GM18511 (cell line): ENCODE measurements around the gene TOP3A.
"Not testable (repeated sequence)": the region's sequence is repeated elsewhere in the genome, so short reads cannot be mapped to it uniquely, and the experiment has no call there.

Experiments
- ATAC-seq: cut with Tn5 transposase; IDR thresholded peaks from one replicate; pipeline ENCODE4 v1.9.1; 2021; ENCODE audit warnings: mild to moderate bottlenecking, moderate library complexity; ENCODE audit not compliant: unreplicated experiment

The TOP3A gene

DNA sequence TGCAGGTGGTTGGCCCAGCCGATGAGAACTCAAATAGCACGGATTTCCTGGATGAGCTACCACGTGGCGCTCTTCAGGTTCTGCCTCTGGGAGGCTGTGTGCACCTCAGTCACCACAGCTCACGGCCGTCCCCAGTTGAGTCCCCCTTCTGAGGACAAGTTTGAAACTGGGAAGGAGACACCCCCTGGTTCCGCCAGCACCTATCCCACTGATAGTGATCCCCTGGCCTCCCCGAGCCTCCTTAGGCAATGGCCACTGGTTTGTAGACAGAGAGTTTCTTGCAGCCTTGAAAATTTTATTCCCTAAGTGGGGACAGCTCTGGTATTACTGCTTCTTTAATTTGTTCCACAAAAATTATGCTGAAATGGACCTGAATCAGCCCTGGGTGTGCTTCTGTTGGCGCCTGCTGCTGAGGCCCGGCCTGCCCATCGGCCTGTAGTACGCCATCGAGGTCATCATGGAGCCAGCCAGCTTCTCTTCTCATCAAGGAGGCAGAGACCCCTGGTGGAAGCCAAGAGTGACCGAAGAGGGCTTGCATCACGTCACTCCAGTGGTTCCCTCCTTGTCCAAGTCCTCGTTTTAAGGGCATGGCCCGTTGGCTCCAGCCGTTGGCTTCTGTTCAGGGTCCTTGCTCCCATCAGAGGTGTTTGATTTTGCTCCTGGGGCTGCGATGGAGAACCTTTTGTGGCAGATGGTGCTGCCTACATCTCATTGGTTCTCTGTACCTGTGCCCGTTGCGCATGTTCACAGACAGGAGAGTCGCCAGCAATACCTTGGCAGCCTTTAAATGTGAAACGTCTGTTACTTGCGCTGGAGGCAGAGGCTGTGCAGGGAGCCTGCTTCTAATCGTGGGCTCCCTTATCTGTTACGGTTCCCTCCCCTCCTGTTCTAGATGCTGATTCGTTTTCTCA is 9.6 kb upstream of the TOP3A start:
- ATAC-seq: no peak

DNA sequence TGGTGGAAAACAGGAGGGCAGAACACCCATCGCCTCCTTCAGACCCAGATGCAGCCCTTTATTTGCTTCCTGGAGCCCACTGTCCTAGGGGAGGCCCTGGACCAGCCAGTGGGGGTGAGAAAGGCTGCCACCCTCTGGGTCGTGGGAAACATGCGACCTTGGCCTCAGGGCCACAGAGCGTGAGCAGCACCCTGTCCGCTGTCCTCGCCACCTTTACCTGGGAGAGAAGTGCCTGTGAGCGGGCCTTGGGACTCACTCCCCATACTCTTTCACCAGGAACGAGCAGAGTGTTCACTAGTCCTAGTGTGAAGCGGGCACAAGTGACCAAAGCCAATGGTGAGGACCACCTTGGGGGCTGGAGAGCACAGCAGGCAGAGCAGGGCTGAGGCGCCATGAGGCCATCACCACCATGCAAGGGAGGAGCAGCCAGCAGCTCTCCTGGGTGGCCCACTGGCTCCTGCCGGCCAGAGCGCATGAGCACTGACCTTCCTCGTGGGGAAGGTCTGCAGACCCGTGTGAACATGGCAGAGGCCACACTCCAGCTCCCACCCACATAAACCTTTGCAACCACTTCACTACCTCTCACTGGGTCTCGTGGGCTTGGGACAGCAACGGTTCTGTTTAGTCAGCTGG is 8.8 kb upstream of the TOP3A start:
- ATAC-seq: no peak

DNA sequence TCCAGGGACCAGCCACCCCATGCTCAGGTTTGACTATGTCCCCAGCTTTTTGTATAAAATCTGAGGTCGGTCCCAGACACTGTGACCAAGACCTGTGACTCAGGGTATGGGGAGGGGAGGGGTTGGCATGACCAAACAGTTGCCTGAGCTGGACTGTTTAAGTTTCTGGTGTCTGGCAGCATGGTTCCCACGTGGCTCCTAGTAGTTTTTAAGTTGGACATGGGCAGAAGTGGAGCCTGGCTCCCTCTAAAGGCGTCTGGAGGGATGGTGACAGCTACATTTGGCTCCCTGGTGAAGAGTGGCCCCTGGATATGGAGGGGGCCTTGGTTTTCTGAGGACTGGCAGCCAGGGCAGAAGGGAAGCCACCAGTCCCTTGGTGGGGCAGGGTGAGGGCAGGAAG is 8.2 kb upstream of the TOP3A start:
- no peak for ATAC-seq

DNA sequence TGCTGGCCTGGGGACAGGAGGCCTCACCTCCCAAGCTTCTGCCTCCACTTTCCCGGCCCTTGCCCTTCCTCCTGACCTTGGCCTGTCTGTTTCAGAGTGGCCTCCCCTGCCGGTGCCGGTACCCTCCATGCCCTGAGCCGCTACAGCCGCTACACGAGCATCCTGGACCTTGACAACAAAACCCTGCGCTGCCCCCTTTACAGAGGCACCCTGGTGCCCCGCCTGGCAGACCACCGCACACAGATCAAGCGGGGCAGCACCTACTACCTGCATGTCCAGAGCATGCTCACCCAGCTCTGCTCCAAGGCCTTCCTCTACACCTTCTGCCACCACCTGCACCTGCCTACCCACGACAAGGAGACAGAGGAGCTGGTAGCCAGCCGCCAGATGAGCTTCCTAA is 7.7 kb upstream of the TOP3A start:
- ATAC-seq: no peak

DNA sequence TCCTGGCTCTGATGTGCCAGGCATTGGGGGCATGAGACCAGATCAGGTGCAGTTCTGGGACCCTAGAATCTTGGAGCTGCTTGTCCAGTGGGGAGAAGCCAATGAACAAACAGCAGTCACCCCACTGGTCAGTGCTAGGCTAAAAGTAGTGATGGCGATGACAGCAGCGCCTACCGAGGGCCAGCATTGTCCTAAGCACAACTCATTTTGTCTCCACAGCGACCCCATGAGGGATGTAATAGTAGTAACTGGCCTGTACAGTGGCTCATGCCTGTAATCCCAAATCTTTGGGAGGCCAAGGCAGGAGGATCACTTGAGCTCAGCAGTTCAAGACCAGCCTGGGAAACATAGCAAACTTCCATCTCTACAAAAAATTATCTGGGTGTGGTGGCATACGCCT is 6.5 kb upstream of the TOP3A start:
- no peak for ATAC-seq

DNA sequence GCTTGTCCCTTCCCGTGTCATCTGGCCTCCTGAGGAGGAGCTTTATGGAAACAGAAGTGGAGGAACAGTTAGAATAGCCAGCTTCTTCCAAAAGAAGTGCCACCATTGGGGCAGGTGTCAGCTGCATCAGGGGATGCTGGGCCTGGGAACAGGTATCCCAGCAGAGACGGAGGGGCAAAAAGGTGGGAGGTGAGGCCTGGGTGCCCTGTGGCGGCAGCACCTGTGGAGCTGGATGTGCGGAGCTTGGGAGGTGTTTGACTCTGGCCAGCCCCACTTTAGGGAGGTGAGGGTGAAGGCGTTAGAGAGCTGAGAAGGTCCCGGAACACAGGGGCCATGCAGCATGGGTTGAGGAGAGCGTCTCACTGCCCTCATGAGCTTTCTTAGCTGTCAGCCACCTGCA is 5.5 kb upstream of the TOP3A start:
- ATAC-seq: no peak

DNA sequence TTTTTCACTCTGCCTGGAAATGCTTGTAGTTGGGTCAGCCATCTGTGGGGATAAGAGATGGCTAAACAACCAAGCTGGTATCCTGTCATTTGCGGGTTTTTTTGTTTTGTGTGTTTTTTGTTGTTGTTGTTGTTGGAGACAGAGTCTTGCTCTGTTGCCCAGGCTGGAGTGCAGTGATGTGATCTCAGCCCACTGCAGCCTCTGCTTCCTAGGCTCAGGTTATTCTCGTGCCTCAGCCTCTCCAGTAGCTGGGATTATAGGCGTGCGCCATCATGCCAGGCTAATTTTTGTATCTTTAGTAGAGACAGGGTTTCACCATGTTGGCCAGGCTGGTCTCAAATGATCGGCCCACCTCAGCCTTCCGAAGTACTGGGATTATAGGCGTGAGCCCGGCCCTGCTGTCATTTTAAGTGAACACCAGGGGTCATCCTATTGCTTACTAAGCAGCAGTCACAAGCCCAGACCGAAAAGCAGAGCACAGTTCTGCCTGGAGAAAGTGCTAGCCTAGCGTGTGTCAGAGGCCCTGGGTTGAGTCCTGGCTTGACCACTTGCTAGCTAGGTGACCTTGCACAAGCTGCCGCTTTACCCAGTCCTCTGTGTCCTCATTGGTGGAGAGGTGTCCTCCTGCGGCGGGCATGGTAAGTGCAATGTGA is 4.9 kb upstream of the TOP3A start:
- no peak for ATAC-seq

DNA sequence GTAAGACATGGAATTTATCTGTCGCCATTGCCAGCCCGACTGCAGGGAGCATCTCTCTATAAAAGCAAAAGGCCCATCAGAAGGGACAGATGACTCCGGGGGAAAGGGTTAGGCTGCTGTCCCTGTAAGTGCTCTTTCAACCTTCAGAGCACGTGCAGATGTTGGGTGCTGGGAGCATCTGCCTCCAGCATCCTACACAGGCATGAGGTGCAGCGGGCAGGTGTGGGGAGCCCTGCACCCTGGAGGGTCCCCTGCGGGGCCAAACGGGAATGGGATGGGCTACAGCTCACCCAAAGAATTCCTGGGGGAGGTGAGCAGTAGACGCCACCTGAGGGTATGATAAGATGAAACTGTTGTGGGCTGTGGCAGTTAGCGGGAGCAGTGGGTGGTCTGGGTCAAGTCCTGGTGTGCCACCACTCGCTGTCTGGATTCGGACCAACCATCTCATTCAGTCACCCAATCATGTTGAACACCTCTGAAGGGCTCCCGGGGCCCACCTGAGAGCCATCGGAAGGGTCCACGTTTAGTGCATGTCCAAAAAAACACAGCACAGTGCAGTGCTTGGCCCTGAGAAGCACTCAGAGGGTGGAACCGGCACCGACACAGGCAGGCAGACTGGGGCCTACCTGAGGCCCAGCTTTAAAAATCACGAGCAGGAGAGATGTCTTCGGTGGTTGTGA is 4.1 kb upstream of the TOP3A start:
- no peak for ATAC-seq

DNA sequence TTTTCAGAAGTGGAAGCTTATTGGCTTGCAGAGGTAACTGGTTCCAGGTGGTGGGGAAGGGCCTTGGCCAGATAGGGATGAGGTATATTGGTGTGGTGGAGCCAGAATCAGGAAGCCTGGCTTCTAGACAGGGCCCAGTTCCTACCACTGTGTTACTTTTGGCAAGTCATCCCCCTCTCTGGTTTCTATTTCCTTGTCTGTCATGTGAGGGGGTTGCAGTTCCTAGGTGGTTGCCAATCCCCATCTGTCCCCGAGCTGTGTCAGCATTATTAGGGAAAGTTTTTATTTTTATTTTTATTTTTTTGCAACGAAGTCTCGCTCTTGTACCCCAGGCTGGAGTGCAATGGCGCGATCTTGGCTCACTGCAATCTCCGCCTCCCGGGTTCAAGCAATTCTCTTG is 3.3 kb upstream of the TOP3A start:
- no peak for ATAC-seq

DNA sequence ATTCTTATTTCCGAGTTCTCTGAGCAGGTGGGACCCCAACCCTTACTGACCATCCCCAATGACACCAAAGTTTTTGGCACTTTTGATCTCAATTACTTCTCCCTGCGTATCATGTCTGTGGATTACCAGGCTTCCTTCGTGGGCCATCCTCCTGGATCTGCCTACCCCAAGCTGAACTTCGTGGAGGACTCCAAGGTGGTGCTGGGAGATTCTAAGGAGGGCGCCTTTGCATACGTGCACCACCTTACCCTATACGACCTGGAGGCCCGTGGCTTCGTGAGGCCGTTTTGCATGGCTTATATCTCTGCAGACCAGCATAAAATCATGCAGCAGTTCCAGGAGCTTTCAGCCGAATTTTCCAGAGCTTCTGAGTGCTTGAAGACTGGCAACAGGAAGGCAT is 1.2 kb upstream of the TOP3A start:
- no peak for ATAC-seq

DNA sequence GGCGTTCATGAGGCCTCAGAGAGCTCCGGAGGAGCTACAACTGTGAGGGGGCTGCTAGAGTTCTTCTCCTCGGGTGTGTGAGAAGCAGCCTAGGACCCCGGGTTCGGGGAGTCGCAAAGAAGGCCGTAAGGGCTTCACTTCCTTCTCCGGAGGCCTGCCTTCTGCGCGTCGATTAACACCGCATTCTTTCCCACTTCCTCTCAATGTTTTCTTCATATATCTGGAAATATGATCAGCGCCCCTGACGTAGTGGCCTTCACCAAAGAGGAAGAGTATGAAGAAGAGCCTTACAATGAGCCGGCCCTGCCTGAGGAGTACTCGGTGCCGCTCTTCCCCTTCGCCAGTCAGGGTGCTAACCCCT is 748 bp upstream of the TOP3A start:
- ATAC-seq: no peak

DNA sequence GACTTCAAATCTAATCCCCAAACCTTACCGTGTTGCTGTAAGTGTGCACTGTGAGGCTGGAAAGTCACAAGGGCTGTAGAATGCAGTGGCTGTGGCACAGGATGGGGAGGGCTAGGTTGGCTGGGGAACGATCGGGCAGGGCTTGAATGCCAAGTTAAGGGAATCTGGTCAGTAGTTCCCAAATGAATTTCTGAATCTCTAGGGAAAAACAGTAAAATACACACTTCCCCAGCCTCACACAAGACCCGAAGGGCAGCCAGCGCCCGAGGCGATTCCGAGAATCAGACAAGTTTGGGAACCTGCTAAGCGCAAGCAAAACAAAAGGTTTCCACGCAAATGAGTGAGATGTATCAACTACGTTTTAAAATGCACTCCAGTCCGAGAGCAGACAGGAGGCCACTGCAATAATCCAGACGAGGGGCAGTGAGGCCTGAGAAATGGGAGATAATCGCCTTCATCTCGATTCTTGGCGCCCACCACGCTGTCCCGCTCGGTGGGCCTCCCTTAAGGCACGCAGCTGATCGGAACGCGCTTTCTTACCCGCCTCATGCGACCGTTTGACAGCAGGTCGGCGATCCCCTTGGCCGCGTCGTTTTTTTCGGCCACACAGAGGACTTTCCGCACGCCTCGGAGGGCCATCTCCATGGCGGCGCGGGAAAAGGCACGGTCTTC is 599 bp downstream of the TOP3A start:
- ATAC-seq: no peak

DNA sequence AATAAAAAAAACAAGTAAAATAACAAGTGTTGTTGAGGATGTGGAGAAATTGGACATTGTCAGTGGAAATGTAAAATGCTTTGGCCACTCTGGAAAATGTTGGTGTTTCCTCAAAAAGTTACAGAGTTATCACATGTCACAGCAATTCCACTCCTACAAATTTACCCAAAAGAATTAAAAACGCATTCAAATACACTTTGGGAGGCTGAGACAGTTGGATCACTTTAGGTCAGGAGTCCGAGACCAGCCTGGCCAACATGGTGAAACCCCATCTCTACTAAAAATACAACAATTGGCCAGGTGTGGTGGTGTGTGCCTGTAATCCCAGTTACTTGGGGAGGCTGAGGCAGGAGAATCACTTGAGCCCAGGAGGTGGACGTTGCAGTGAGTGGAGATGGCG is 5.6 kb downstream of the TOP3A start:
- no peak for ATAC-seq

DNA sequence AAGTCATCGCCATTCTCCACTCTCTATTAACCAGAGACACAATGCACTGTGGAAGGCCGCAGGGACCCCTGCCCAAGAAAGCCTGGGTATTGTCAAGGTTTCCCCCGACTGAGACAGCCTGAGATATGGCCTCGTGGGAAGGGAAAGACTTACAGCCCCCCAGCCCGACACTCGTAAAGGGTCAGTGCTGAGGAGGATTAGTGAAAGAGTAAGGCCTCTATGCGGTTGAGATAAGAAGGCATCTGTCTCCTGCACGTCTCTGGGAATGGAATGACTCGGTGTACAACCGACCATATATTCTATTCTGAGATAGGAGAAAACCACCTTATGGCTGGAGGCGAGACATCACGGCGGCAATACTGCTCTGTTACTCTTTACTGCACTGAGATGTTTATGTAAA is 11.6 kb downstream of the TOP3A start:
- ATAC-seq: not testable (repeated sequence)

DNA sequence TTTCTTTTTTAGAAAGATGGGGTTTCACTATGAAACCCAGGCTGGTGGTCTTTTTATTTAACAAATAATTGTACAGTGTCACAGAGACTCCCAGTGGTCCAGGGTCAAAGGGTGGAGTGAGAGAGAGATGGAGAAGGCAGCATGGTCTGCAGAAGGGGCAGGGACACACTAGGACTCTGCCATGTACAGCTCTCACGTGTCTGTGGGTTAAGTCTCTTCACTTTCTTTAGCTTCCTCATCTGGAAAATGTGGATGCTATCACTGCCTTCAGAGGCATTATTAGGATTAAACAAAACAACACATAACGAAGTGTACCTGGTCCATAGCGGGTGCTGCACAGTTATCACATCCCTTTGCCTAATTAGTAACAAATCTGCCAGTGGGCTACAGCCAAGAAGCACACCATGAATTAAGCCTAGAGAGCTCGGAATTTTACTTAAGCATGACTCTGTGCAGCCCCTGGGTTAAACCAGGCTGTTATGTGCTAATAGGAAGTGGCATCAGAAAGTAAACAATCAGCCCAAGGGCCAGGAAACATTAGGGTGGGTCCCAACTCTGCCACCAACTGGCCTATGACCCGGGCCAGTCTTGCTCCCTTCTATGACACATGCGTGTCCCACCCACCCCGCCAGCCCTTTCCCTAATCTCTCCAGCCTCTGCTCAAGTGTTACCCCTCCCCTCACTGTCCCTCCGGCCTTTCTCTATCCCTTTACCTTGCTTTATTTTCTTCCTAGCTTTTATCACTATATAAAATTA is 13.9 kb downstream of the TOP3A start:
- no peak for ATAC-seq

DNA sequence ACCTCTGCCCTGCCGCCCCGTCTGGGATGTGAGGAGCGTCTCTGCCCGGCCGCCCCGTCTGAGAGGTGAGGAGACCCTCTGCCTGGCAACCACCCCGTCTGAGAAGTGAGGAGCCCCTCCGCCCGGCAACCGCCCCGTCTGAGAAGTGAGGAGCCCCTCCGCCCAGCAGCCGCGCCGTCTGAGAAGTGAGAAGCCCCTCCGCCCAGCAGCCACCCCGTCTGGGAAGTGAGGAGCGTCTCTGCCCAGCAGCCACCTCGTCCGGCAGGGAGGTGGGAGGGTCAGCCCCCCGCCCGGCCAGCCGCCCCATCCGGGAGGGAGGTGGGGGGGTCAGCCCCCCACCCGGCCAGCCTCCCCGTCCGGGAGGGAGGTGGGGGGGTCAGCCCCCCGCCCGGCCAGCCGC is 16.7 kb downstream of the TOP3A start:
- not testable (repeated sequence) for ATAC-seq

DNA sequence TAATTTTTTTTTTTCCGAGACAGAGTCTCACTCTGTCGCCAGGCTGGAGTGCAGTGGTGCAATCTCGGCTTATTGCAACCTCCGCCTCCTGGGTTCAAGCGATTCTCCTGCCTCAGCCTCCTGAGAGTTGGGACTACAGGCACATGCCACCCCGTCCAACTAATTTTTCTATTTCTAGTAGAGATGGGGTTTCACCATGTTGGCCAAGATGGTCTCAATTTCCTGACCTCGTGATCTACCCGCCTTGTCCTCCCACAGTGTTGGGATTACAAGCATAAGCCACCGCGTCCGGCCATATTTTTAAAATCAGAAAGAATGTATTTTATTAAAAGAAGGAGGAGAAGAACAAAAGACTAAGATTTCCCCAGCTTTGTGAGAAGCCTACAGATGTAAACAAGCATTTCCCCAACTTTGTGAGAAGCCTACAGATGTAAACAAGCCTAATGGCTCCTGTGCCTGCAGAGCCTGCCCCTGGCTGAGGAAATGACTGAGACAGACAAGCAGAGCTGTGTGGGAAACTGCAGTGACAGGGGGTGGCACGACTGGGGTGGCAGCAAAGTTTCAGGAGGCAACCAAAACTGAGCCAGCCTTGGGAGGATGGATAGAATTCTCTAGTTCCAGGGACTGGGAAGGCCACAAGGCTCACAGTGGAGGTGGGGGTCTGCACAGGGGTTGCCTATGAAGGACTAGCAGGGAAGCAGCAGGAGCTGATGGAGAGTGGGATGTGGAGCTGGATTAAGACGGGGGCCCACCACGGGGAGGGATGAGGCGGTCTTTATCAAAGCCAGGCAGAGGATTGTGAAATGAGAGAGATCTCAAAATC is 22.9 kb downstream of the TOP3A start:
- ATAC-seq: no peak

DNA sequence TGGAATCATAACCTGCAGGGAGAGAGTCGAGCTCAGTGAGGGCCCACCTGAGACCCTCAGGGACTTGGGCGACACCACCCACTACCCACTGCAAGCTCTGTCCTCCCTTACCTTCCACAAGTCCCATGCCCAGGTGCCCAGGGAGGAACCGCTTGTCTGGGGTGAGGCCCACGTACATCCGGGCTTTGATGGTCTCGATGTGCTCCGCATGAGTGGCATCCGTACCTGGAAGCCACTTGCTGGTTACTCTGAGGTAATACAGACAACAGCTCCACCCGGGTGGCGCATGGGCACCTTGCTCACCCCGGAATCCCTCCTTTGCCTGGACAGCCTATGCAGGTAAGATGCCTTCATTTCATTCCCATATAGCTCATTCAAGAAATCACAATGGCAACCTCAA is 29.5 kb downstream of the TOP3A start:
- no peak for ATAC-seq

DNA sequence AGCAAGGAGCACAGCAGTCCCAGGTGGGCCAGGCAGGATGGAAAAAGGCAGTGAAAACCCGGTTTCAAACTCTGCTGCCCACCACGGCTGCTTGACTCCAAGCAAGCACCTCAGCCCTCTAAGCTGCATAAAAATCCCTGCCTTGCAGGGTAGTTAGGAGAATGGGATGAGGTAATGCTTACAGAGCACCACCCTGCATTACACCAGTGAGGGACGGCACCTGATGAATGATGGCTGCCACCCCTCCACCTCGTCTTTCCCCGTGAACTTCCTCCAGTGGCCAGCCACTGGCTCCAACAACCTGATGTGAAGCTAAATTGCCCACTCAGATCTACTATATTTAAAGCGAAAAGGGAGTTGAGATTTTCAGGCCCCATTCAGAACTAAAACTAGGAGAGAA is 33.0 kb downstream of the TOP3A start:
- ATAC-seq: no peak
